Glutamatergic neuron (in vitro differentiated cells): ENCODE measurements around the gene CACNB2. TPM values are rescaled to one million over a fixed set of nuclear protein-coding genes. Genes with fewer than 3 reads are reported as not detected.

ENCODE experiments used
- DNase-seq: peaks from one replicate; pipeline ENCODE4 v3.0.0; 2022
- H3K27ac Mint-ChIP-seq: one replicate; pipeline ENCODE4 v1.8.0; 2020; ENCODE audit warnings: mild to moderate bottlenecking, mixed read lengths, inconsistent platforms; ENCODE audit not compliant: unreplicated experiment
- H3K27me3 Mint-ChIP-seq: one replicate; pipeline ENCODE4 v1.8.0; 2020; ENCODE audit warnings: mild to moderate bottlenecking, moderate library complexity, mixed read lengths, inconsistent platforms; ENCODE audit not compliant: unreplicated experiment
- H3K36me3 Mint-ChIP-seq: one replicate; pipeline ENCODE4 v1.8.0; 2020; ENCODE audit warnings: mild to moderate bottlenecking, mixed read lengths, inconsistent platforms; ENCODE audit not compliant: unreplicated experiment
- H3K4me1 Mint-ChIP-seq: one replicate; pipeline ENCODE4 v1.8.0; 2020; ENCODE audit warnings: mild to moderate bottlenecking, low read depth, mixed read lengths, inconsistent platforms; ENCODE audit not compliant: unreplicated experiment
- H3K4me3 Mint-ChIP-seq: one replicate; pipeline ENCODE4 v1.8.0; 2020; ENCODE audit warnings: mild to moderate bottlenecking, mixed read lengths, inconsistent platforms; ENCODE audit not compliant: unreplicated experiment
- H3K9me3 Mint-ChIP-seq: one replicate; pipeline ENCODE4 v1.8.0; 2020; ENCODE audit warnings: mild to moderate bottlenecking, moderate library complexity, mixed read lengths, inconsistent platforms; ENCODE audit not compliant: unreplicated experiment
- CTCF ChIP-seq: fragments of 200-600 bp; sonication (generic); IDR thresholded peaks from one replicate; pipeline ENCODE4 v1.5.0; 2021; ENCODE audit not compliant: partially characterized antibody, unreplicated experiment
- total RNA-seq: library from RNA; stranded (reverse); fragmentation: NEBNext Ultra II Directional; extraction: Animal tissue kit (Norgen Biotek cat#: 25700); gene quantifications from one replicate; pipeline ENCODE4 v1.2.1, GENCODE V29; 2021; ENCODE audit not compliant: unreplicated experiment

Gene CACNB2
- total RNA-seq, 1 donor from 2014 or later, result 3.2 TPM

GRCh38 chr10:18505456-18506118 is 365.4 kb downstream of the CACNB2 start:
- no peak overlapping the region for H3K27ac Mint-ChIP-seq
- no peaks in the 10 kb centered on the region for H3K9me3 Mint-ChIP-seq
- no peaks in the 10 kb centered on the region for H3K36me3 Mint-ChIP-seq
- no peaks in the 10 kb centered on the region for H3K27me3 Mint-ChIP-seq
- peaks cover 2% of the 10 kb centered on the region for H3K4me1 Mint-ChIP-seq
- DNase-seq, result no peak
- H3K4me3 Mint-ChIP-seq, result no peak overlapping the region
- TF ChIP-seq CTCF, result no peak

- Mint-ChIP-seq H3K27ac (no peak overlapping the region), H3K4me3 (no peak overlapping the region), H3K9me3 (no peaks in the 10 kb centered on the region), H3K27me3 (no peaks in the 10 kb centered on the region), H3K4me1 (peaks cover 1% of the 10 kb centered on the region), H3K36me3 (no peaks in the 10 kb centered on the region)
- no peak for TF ChIP-seq CTCF
- no peak for DNase-seq
Measured at GRCh38 chr10:18508587-18508986, 368.4 kb downstream of the CACNB2 start.

GRCh38 chr10:18514537-18514936 is 374.3 kb downstream of the CACNB2 start:
- Mint-ChIP-seq H3K27ac (no peak overlapping the region), H3K36me3 (no peaks in the 10 kb centered on the region), H3K27me3 (peaks cover under 1% of the 10 kb centered on the region), H3K4me1 (peaks cover 1% of the 10 kb centered on the region), H3K4me3 (no peak overlapping the region), H3K9me3 (no peaks in the 10 kb centered on the region)
- no peak for DNase-seq
- TF ChIP-seq CTCF, result no peak

- DNase-seq, result no peak
- no peak for TF ChIP-seq CTCF
- no peaks in the 10 kb centered on the region for H3K9me3 Mint-ChIP-seq
- peaks cover 2% of the 10 kb centered on the region for H3K27me3 Mint-ChIP-seq
- no peak overlapping the region for H3K27ac Mint-ChIP-seq
- no peak overlapping the region for H3K4me3 Mint-ChIP-seq
- peaks cover 1% of the 10 kb centered on the region for H3K4me1 Mint-ChIP-seq
- H3K36me3 Mint-ChIP-seq, result no peaks in the 10 kb centered on the region
Measured at GRCh38 chr10:18516851-18517250, 376.6 kb downstream of the CACNB2 start.

GRCh38 chr10:18523025-18523424 is 382.8 kb downstream of the CACNB2 start:
- Mint-ChIP-seq H3K9me3 (no peaks in the 10 kb centered on the region), H3K4me1 (peaks cover 2% of the 10 kb centered on the region)

More at GRCh38 chr10:18523025-18523424, 382.8 kb downstream of the CACNB2 start:
- Mint-ChIP-seq H3K27me3 (peaks cover 2% of the 10 kb centered on the region), H3K36me3 (no peaks in the 10 kb centered on the region), H3K27ac (no peak overlapping the region), H3K4me3 (no peak overlapping the region)
- DNase-seq, result no peak
- TF ChIP-seq CTCF, result no peak
